GM23248 (cell line): ENCODE measurements around the gene TNS3. TPM values are rescaled to one million over a fixed set of nuclear protein-coding genes. Genes with fewer than 3 reads are reported as not detected.
A peak's percentile ranks its signal among the peaks of the same experiment; 100 is the strongest.

Experiments
- DNase-seq: peaks from one replicate; pipeline ENCODE4 v3.0.0-alpha.2; 2015
- H2AFZ ChIP-seq: fragments of 200-600 bp; sonication (generic); 2 replicates; pipeline ENCODE4 v1.6.1; 2016; ENCODE audit warnings: antibody characterized with exemption
- H3F3A ChIP-seq: fragments of 200-600 bp; sonication (generic); 2 replicates; pipeline ENCODE4 v1.6.1; 2016; ENCODE audit warnings: mild to moderate bottlenecking, antibody characterized with exemption, mixed run types; ENCODE audit not compliant: insufficient read depth
- H3K27ac ChIP-seq: fragments of 200-600 bp; sonication (generic); 2 replicates; pipeline ENCODE4 v1.5.1; 2016; ENCODE audit warnings: mild to moderate bottlenecking
- H3K27me3 ChIP-seq: fragments of 200-600 bp; sonication (generic); replicated peaks from 2 replicates; pipeline ENCODE4 v1.6.1; 2016; ENCODE audit warnings: mild to moderate bottlenecking; ENCODE audit not compliant: insufficient read depth
- H3K36me3 ChIP-seq: fragments of 200-600 bp; sonication (generic); 2 replicates; pipeline ENCODE4 v1.6.1; 2016; ENCODE audit warnings: low read depth, mild to moderate bottlenecking
- H3K4me1 ChIP-seq: fragments of 200-600 bp; sonication (generic); 2 replicates; pipeline ENCODE4 v1.6.1; 2016; ENCODE audit warnings: mild to moderate bottlenecking; ENCODE audit not compliant: insufficient read depth
- H3K4me2 ChIP-seq: fragments of 200-600 bp; sonication (generic); one replicate; pipeline ENCODE4 v1.6.1; 2016; ENCODE audit warnings: mild to moderate bottlenecking; ENCODE audit not compliant: unreplicated experiment
- H3K4me3 ChIP-seq: fragments of 200-600 bp; sonication (generic); 2 replicates; pipeline ENCODE4 v1.5.1; 2016; ENCODE audit warnings: mild to moderate bottlenecking
- H3K79me2 ChIP-seq: fragments of 200-600 bp; sonication (generic); 2 replicates; pipeline ENCODE4 v1.6.1; 2016; ENCODE audit warnings: mild to moderate bottlenecking; ENCODE audit not compliant: insufficient read depth
- H3K9ac ChIP-seq: fragments of 200-600 bp; sonication (generic); 2 replicates; pipeline ENCODE4 v1.6.1; 2016; ENCODE audit warnings: mild to moderate bottlenecking
- H3K9me2 ChIP-seq: fragments of 200-600 bp; sonication (generic); 2 replicates; pipeline ENCODE4 v1.6.1; 2016; ENCODE audit warnings: mixed run types, mild to moderate bottlenecking, moderate library complexity; ENCODE audit not compliant: insufficient read depth
- H3K9me3 ChIP-seq: fragments of 200-600 bp; sonication (generic); one replicate; pipeline ENCODE4 v1.6.1; 2017; ENCODE audit warnings: low read depth
- H4K20me1 ChIP-seq: fragments of 200-600 bp; sonication (generic); 2 replicates; pipeline ENCODE4 v1.6.0; 2016; ENCODE audit not compliant: insufficient read depth
- EZH2 ChIP-seq: fragments of 200-600 bp; sonication (generic); IDR thresholded peaks from 2 replicates; pipeline ENCODE4 v1.6.1; 2018; ENCODE audit warnings: antibody characterized with exemption, mild to moderate bottlenecking; ENCODE audit not compliant: insufficient read depth, poor library complexity, severe bottlenecking
- EZH2phosphoT487 ChIP-seq: fragments of 200-600 bp; sonication (generic); IDR thresholded peaks from 2 replicates; pipeline ENCODE4 v1.6.1; 2018; ENCODE audit warnings: antibody characterized with exemption, moderate library complexity, mild to moderate bottlenecking, low read depth; ENCODE audit not compliant: insufficient read depth
- WGBS, 2 experiments: methylation state at CpG; one replicate each; pipeline ENCODE4 v1.1.6; 2015 to 2017; ENCODE audit warnings: low lambda C conversion rate in 2 of 2, low coverage in 1 of 2; ENCODE audit errors: missing lambda C conversion rate in 2 of 2; 5-methylcytosine and 5-hydroxymethylcytosine counted together
- in situ Hi-C: fragments of 300-500 bp; cut with MboI; formaldehyde crosslinking; loops from 2 replicates; pipeline ENCODE4 v1.15.0; 2020
- polyA plus RNA-seq: library from polyadenylated mRNA; unstranded; fragments of >200 nt; fragmentation: Nextera tagmentation; extraction: Ambion mirVana; gene quantifications from 2 replicates; pipeline ENCODE4 v1.2.1, GENCODE V29; 2016
- total RNA-seq: library from RNA; depleted of rRNA; stranded (reverse); fragments of >200 nt; shearing (Covaris generic); gene quantifications from 2 replicates; pipeline ENCODE4 v1.2.3, GENCODE V29; 2014

The TNS3 gene
- total and polyA plus RNA-seq, 2 experiments from 2014 or later, result 18.6 to 47.0 TPM

GRCh38 chr7:47376991-47377616, 204.8 kb downstream of the TNS3 start:
- Histone ChIP-seq H3K9ac (no peak overlapping the region), H3K4me2 (no peak overlapping the region), H3F3A (peaks cover 34% of the 10 kb centered on the region), H4K20me1 (peaks cover 15% of the 10 kb centered on the region; the same call in 1 of the 2 replicates), H3K9me2 (no peaks in the 10 kb centered on the region), H3K9me3 (no peaks in the 10 kb centered on the region), H3K27me3 (no peaks in the 10 kb centered on the region), H3K4me3 (no peak overlapping the region), H2AFZ (no peak overlapping the region), H3K4me1 (peaks cover 19% of the 10 kb centered on the region), H3K36me3 (0 out of 2 replicates have a peak, but pooled peaks cover 5% of the 10 kb centered on the region), H3K79me2 (no peaks in the 10 kb centered on the region), H3K27ac (no peak overlapping the region)
- no peak for DNase-seq
- 94 to 96% methylated on average over 10 of the region's 10 CpGs for WGBS, 2 experiments
- no peak for TF ChIP-seq EZH2
- no peak for TF ChIP-seq EZH2phosphoT487
- in situ Hi-C loops, result no loop called here

- Histone ChIP-seq H3K79me2 (no peaks in the 10 kb centered on the region), H3K27me3 (no peaks in the 10 kb centered on the region), H3K27ac (peak overlapping the region; percentile 49), H3F3A (peaks cover 34% of the 10 kb centered on the region), H3K9ac (no peak overlapping the region), H2AFZ (no peak overlapping the region), H3K4me2 (peak overlapping the region; percentile 5), H3K4me3 (no peak overlapping the region), H4K20me1 (peaks cover 11% of the 10 kb centered on the region; the same call in 1 of the 2 replicates), H3K4me1 (peaks cover 19% of the 10 kb centered on the region), H3K9me3 (no peaks in the 10 kb centered on the region), H3K36me3 (no peaks in the 10 kb centered on the region), H3K9me2 (no peaks in the 10 kb centered on the region)
- in situ Hi-C loops, result no loop called here
- DNase-seq, result peak; percentile 73
- 42 to 44% methylated on average over 11 of the region's 11 CpGs for WGBS, 2 experiments
- TF ChIP-seq EZH2, result no peak
- TF ChIP-seq EZH2phosphoT487, result peak; percentile 86
Observed at GRCh38 chr7:47375121-47375938, 206.6 kb downstream of the TNS3 start.

- Histone ChIP-seq H2AFZ (no peak overlapping the region), H3K9me3 (no peaks in the 10 kb centered on the region), H3K4me1 (peaks cover 19% of the 10 kb centered on the region), H3K4me2 (no peak overlapping the region), H3K36me3 (no peaks in the 10 kb centered on the region), H3K79me2 (no peaks in the 10 kb centered on the region), H3K9me2 (no peaks in the 10 kb centered on the region), H3F3A (peaks cover 34% of the 10 kb centered on the region), H3K27me3 (no peaks in the 10 kb centered on the region), H3K27ac (no peak overlapping the region), H4K20me1 (peaks cover 11% of the 10 kb centered on the region; the same call in 1 of the 2 replicates), H3K4me3 (no peak overlapping the region), H3K9ac (no peak overlapping the region)
- 99 to 100% methylated on average over 3 of the region's 3 CpGs for WGBS, 2 experiments
- in situ Hi-C loops, result no loop called here
- DNase-seq, result no peak
- TF ChIP-seq EZH2, result no peak
- no peak for TF ChIP-seq EZH2phosphoT487
Observed at GRCh38 chr7:47374538-47374937, 207.4 kb downstream of the TNS3 start.

- Histone ChIP-seq H3K4me2 (no peak overlapping the region), H3K9me3 (no peaks in the 10 kb centered on the region), H3K9me2 (no peaks in the 10 kb centered on the region), H3K9ac (no peak overlapping the region), H3K27ac (no peak overlapping the region), H3K27me3 (no peaks in the 10 kb centered on the region), H3K79me2 (no peaks in the 10 kb centered on the region), H3F3A (peaks cover 34% of the 10 kb centered on the region), H3K36me3 (no peaks in the 10 kb centered on the region), H3K4me1 (peaks cover 19% of the 10 kb centered on the region), H3K4me3 (no peak overlapping the region), H2AFZ (no peak overlapping the region), H4K20me1 (peaks cover 11% of the 10 kb centered on the region; the same call in 1 of the 2 replicates)
- DNase-seq, result no peak
- 95 to 98% methylated on average over 8 of the region's 8 CpGs for WGBS, 2 experiments
- in situ Hi-C loops, result no loop called here
- TF ChIP-seq EZH2phosphoT487 (no peak), EZH2 (no peak)
Observed at GRCh38 chr7:47373871-47374451, 207.9 kb downstream of the TNS3 start.
